Mesenteric fat pad (tissue), 1 donor: Measurements from ENCODE around the gene CHADL. TPM values are rescaled to one million over a fixed set of nuclear protein-coding genes. Genes with fewer than 3 reads are reported as not detected.

Experiments
- DNase-seq: peaks from one replicate; pipeline ENCODE4 v3.0.0-alpha.2; 2020; ENCODE audit warnings: low spot score
- total RNA-seq: library from RNA; stranded (reverse); fragmentation: NEBNext Ultra II Directional; extraction: Animal tissue kit (Norgen Biotek cat#: 25700); gene quantifications from one replicate; pipeline ENCODE4 v1.2.1, GENCODE V29; 2021
- donor health status: DM: yes; HTN: yes; CAD: no.

Gene CHADL
- total RNA-seq, 1 donor from 2014 or later = 2.9 TPM

GRCh38 chr22:41256254-41257253 is 15.8 kb upstream of the CHADL start:
- no peak for DNase-seq

GRCh38 chr22:41254230-41254629 is 13.5 kb upstream of the CHADL start:
- no peak for DNase-seq

GRCh38 chr22:41252365-41252764 is 11.6 kb upstream of the CHADL start:
- DNase-seq = no peak

GRCh38 chr22:41250127-41250526 is 9.4 kb upstream of the CHADL start:
- DNase-seq = no peak

- DNase-seq = no peak
These were observed 8.7 kb upstream of the CHADL start for GRCh38 chr22:41249442-41249841.

GRCh38 chr22:41248758-41249157 is 8.0 kb upstream of the CHADL start:
- DNase-seq = no peak

- DNase-seq = no peak
These were observed 7.6 kb upstream of the CHADL start for GRCh38 chr22:41248314-41248713.

- DNase-seq = no peak
These were observed 7.0 kb upstream of the CHADL start for GRCh38 chr22:41247703-41248102.

- no peak for DNase-seq
These were observed 5.3 kb upstream of the CHADL start for GRCh38 chr22:41245917-41246499.

GRCh38 chr22:41243361-41243760 is 2.6 kb upstream of the CHADL start:
- DNase-seq = no peak

- DNase-seq = no peak
These were observed 1.8 kb upstream of the CHADL start for GRCh38 chr22:41242396-41243117.

GRCh38 chr22:41241133-41241676 is 474 bp upstream of the CHADL start:
- DNase-seq = no peak

- DNase-seq = no peak
These were observed 1.1 kb downstream of the CHADL start for GRCh38 chr22:41239443-41240128.

- no peak for DNase-seq
These were observed 1.9 kb downstream of the CHADL start for GRCh38 chr22:41238570-41239442.

GRCh38 chr22:41237707-41238569 is 2.8 kb downstream of the CHADL start:
- no peak for DNase-seq

- no peak for DNase-seq
These were observed 3.6 kb downstream of the CHADL start for GRCh38 chr22:41237036-41237706.

GRCh38 chr22:41234815-41235695 is 5.7 kb downstream of the CHADL start:
- no peak for DNase-seq
